Esophagus muscularis mucosa (tissue), 4 donors: Measurements from ENCODE around the gene MAN1C1. TPM values are rescaled to one million over a fixed set of nuclear protein-coding genes. Genes with fewer than 3 reads are reported as not detected.

ENCODE experiments used
- DNase-seq: peaks from one replicate; pipeline ENCODE4 v3.0.0-alpha.2; 2017; ENCODE audit errors: extremely low spot score
- H3K27ac ChIP-seq, 4 donors: fragments of 200-600 bp; sonication (generic); replicated peaks in 1 of 4; 1 replicate in 3 of 4; 2 replicates in 1 of 4; pipeline ENCODE4 v1.5.1; 2016 to 2019; ENCODE audit warnings: mild to moderate bottlenecking in 1 of 4
- H3K27me3 ChIP-seq, 4 donors: fragments of 200-600 bp; sonication (generic); one replicate each; pipeline versions ENCODE4 v1.5.1 to v1.6.0; 2016 to 2019
- H3K36me3 ChIP-seq, 4 donors: fragments of 200-600 bp; sonication (generic); one replicate each; pipeline ENCODE4 v1.5.1; 2016 to 2019
- H3K4me1 ChIP-seq, 4 donors: fragments of 200-600 bp; sonication (generic); one replicate each; pipeline ENCODE4 v1.5.1; 2016 to 2019
- H3K4me3 ChIP-seq, 4 donors: fragments of 200-600 bp; sonication (generic); 1 replicate in 2 of 4; 2 replicates in 2 of 4; pipeline ENCODE4 v1.5.1; 2016 to 2019; ENCODE audit warnings: mild to moderate bottlenecking in 4 of 4, moderate library complexity in 1 of 4
- H3K9me3 ChIP-seq, 4 donors: fragments of 200-600 bp; sonication (generic); 1 replicate in 3 of 4; 2 replicates in 1 of 4; pipeline ENCODE4 v1.5.1; 2016 to 2019
- CTCF ChIP-seq, 3 experiments: fragments of 200-600 bp in 2 of 3; fragments of 450-650 bp in 1 of 3; sonication (generic) in 2 of 3; IDR thresholded peaks; one replicate each; pipeline ENCODE4 v1.5.1; 2017 to 2019; ENCODE audit warnings: antibody characterized with exemption in 3 of 3, mild to moderate bottlenecking in 2 of 3, moderate library complexity in 1 of 3
- EP300 ChIP-seq: sonication (generic); formaldehyde crosslinking; IDR thresholded peaks from one replicate; pipeline ENCODE4 v1.6.1; 2017; ENCODE audit warnings: antibody characterized with exemption
- POLR2A ChIP-seq: fragments of 450-650 bp; IDR thresholded peaks from one replicate; pipeline ENCODE4 v1.6.1; 2017; ENCODE audit warnings: antibody characterized with exemption, moderate library complexity, mild to moderate bottlenecking, low read depth
- POLR2AphosphoS5 ChIP-seq, 2 donors: sonication (generic); formaldehyde crosslinking; IDR thresholded peaks; one replicate each; pipeline ENCODE4 v1.6.1; 2017; ENCODE audit warnings: antibody characterized with exemption in 2 of 2
- WGBS: methylation state at CpG from one replicate; pipeline ENCODE4 v1.1.5; 2018; 5-methylcytosine and 5-hydroxymethylcytosine counted together
- intact Hi-C: fragments of 100-400 bp; cut with DNase I; formaldehyde crosslinking; loops from one replicate; pipeline ENCODE4 v1.15.1; 2023
- total RNA-seq, 4 donors: library from RNA; depleted of rRNA; stranded (reverse); fragments of >200 nt; gene quantifications; one replicate each; pipeline versions ENCODE4 v1.1.0 to v1.2.1, GENCODE V29; 2016

The MAN1C1 gene
- total RNA-seq, 4 donors from 2014 or later, result 20.2 to 22.8 (median 20.7) TPM

GRCh38 chr1:25793585-25794170 is 177.1 kb downstream of the MAN1C1 start:
- no peak for DNase-seq
- Histone ChIP-seq H3K9me3 (no peaks in the 10 kb centered on the region), H3K27me3 (no peaks in the 10 kb centered on the region), H3K27ac (no peak overlapping the region), H3K4me3 (no peak overlapping the region), H3K4me1 (peaks cover 8 to 23% (median 16%) of the 10 kb centered on the region in 4 donors), H3K36me3 (peaks cover 0 to 3% (median 0%) of the 10 kb centered on the region in 4 donors)
- intact Hi-C loops, result no loop called here
- 68% methylated on average over 7 of the region's 7 CpGs for WGBS
- TF ChIP-seq CTCF (IDR thresholded peaks at IDR 0.05) (no peak), POLR2AphosphoS5 (IDR thresholded peaks at IDR 0.05) (no peak), EP300 (no peak), POLR2A (no peak)

GRCh38 chr1:25794325-25794724 is 177.7 kb downstream of the MAN1C1 start:
- H3K9me3 ChIP-seq, result no peaks in the 10 kb centered on the region
- no peaks in the 10 kb centered on the region for H3K27me3 ChIP-seq
- WGBS, result 79% methylated on average over 8 of the region's 8 CpGs
- intact Hi-C loops, result no loop called here
- H3K4me3 ChIP-seq, result no peak overlapping the region
- H3K27ac ChIP-seq, result no peak overlapping the region
- DNase-seq, result no peak
- peaks cover 0 to 3% (median 0%) of the 10 kb centered on the region in 4 donors for H3K36me3 ChIP-seq
- peaks cover 13 to 29% (median 22%) of the 10 kb centered on the region in 4 donors for H3K4me1 ChIP-seq
- no peak for TF ChIP-seq CTCF (IDR thresholded peaks at IDR 0.05)
- no peak for TF ChIP-seq EP300
- no peak for TF ChIP-seq POLR2AphosphoS5 (IDR thresholded peaks at IDR 0.05)
- no peak for TF ChIP-seq POLR2A

- H3K36me3 ChIP-seq, result peaks cover 0 to 3% (median 0%) of the 10 kb centered on the region in 4 donors
- H3K4me3 ChIP-seq, result no peak overlapping the region
- WGBS, result 85% methylated on average over 2 of the region's 2 CpGs
- no peak for DNase-seq
- peaks cover 18 to 34% (median 27%) of the 10 kb centered on the region in 4 donors for H3K4me1 ChIP-seq
- H3K27ac ChIP-seq, result no peak overlapping the region
- intact Hi-C loops, result loop anchor here (5.0 kb wide), 2 partner anchors 53 to 98 kb away; no protein-coding TSS in a partner anchor
- no peaks in the 10 kb centered on the region for H3K27me3 ChIP-seq
- H3K9me3 ChIP-seq, result no peaks in the 10 kb centered on the region
- no peak for TF ChIP-seq POLR2AphosphoS5 (IDR thresholded peaks at IDR 0.05)
- TF ChIP-seq CTCF (IDR thresholded peaks at IDR 0.05), result no peak
- TF ChIP-seq EP300, result no peak
- TF ChIP-seq POLR2A, result no peak
Measured at GRCh38 chr1:25795211-25795610, 178.6 kb downstream of the MAN1C1 start.

- Histone ChIP-seq H3K27ac (peak overlapping the region in 3 of 4 donors; percentile 37 to 66 (median 52)), H3K27me3 (no peaks in the 10 kb centered on the region), H3K4me1 (peaks cover 23 to 41% (median 35%) of the 10 kb centered on the region in 4 donors), H3K4me3 (no peak overlapping the region), H3K36me3 (peaks cover 0 to 3% (median 0%) of the 10 kb centered on the region in 4 donors), H3K9me3 (no peaks in the 10 kb centered on the region)
- DNase-seq, result no peak
- TF ChIP-seq POLR2A (no peak), CTCF (IDR thresholded peaks at IDR 0.05) (no peak), EP300 (no peak), POLR2AphosphoS5 (IDR thresholded peaks at IDR 0.05) (no peak)
- intact Hi-C loops, result loop anchor here (2.0 to 5.0 kb wide), 3 partner anchors 54 to 181 kb away; no protein-coding TSS in a partner anchor
- WGBS, result 78% methylated on average over 22 of the region's 22 CpGs
Measured at GRCh38 chr1:25795946-25796810, 179.6 kb downstream of the MAN1C1 start.
